Breast epithelium (tissue), 4 donors: Measurements from ENCODE around the gene RAB19. TPM values are rescaled to one million over a fixed set of nuclear protein-coding genes. Genes with fewer than 3 reads are reported as not detected.

Source experiments
- DNase-seq, 2 donors: peaks; one replicate each; pipeline ENCODE4 v3.0.0-alpha.2; 2019; ENCODE audit warnings: low spot score in 2 of 2
- H3K27ac ChIP-seq, 2 donors: fragments of 200-600 bp; sonication (generic) in 1 of 2; one replicate each; pipeline ENCODE4 v1.5.1; 2016 to 2019; ENCODE audit warnings: mild to moderate bottlenecking in 1 of 2
- H3K27me3 ChIP-seq, 2 donors: fragments of 200-600 bp; sonication (generic) in 1 of 2; one replicate each; pipeline versions ENCODE4 v1.5.1 to v1.6.0; 2017 to 2019; ENCODE audit warnings: control low read depth in 1 of 2, mild to moderate bottlenecking in 1 of 2
- H3K36me3 ChIP-seq: fragments of 200-600 bp; one replicate; pipeline ENCODE4 v1.5.1; 2019
- H3K4me1 ChIP-seq, 2 donors: fragments of 200-600 bp; sonication (generic); one replicate each; pipeline ENCODE4 v1.5.1; 2016 to 2019; ENCODE audit warnings: control low read depth in 1 of 2
- H3K4me3 ChIP-seq, 3 donors: fragments of 200-600 bp; sonication (generic); 1 replicate in 2 of 3; 2 replicates in 1 of 3; pipeline ENCODE4 v1.5.1; 2016 to 2019; ENCODE audit warnings: mild to moderate bottlenecking in 3 of 3, moderate library complexity in 2 of 3
- H3K9me3 ChIP-seq, 2 donors: fragments of 200-600 bp; sonication (generic) in 1 of 2; one replicate each; pipeline ENCODE4 v1.5.1; 2016 to 2019; ENCODE audit warnings: control low read depth in 1 of 2
- POLR2A ChIP-seq: fragments of 450-650 bp; IDR thresholded peaks from one replicate; pipeline ENCODE4 v1.6.1; 2016; ENCODE audit warnings: antibody characterized with exemption, mild to moderate bottlenecking, moderate library complexity
- POLR2AphosphoS5 ChIP-seq, 3 donors: sonication (generic); formaldehyde crosslinking; IDR thresholded peaks; one replicate each; pipeline ENCODE4 v1.6.1; 2017; ENCODE audit warnings: antibody characterized with exemption in 3 of 3
- intact Hi-C: fragments of 100-400 bp; cut with DNase I; formaldehyde crosslinking; loops from one replicate; pipeline ENCODE4 v1.15.1; 2023; ENCODE audit warnings: low total_unique reads
- total RNA-seq, 3 donors: library from RNA; depleted of rRNA; stranded (reverse); fragments of >200 nt; gene quantifications; one replicate each; pipeline ENCODE4 v1.1.0, GENCODE V29; 2016
- TF ChIP-seq, protein P1 (sequence below), 3 donors: fragments of 450-650 bp; IDR thresholded peaks; one replicate each; pipeline ENCODE4 v1.5.1; 2016 to 2017; ENCODE audit warnings: antibody characterized with exemption in 3 of 3, mild to moderate bottlenecking in 3 of 3, moderate library complexity in 3 of 3

RAB19 gene
- total RNA-seq, 3 donors from 2014 or later: 2.3 to 4.2 TPM; not detected in 1

DNA sequence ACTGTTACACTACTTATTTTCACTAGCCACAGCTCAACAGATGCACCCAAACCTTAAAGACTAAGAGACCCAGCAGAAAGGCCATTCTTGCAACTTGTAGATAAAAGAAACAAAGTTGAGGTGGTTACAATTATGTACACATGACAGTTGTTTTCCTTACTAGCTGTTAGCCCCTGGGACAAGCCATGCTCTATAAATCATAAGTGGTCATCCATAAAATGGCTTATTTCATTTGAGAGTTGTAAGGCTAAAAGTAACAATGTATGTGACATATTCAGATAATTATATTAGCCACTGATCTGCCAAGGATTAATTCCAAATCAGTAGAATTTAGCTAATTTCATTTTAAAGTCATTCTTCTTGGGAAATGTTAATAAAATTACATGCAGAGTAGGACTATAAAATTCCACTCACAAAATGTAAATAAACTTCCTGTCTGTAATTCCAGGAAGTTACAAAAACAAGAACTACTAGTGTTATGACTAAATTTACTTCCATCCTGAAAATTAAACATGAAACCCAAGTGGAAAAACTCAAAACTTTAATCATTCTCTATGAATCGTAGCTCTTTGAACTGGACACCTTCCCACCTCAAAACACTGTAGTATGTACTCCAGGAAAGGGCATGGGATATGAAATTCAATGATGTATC lies 18.8 kb upstream of the RAB19 start:
- no peaks in the 10 kb centered on the region for H3K4me1 ChIP-seq
- no peak overlapping the region for H3K4me3 ChIP-seq
- H3K36me3 ChIP-seq: peaks cover 4% of the 10 kb centered on the region
- no peak for TF ChIP-seq POLR2A
- TF ChIP-seq, protein P1, sequence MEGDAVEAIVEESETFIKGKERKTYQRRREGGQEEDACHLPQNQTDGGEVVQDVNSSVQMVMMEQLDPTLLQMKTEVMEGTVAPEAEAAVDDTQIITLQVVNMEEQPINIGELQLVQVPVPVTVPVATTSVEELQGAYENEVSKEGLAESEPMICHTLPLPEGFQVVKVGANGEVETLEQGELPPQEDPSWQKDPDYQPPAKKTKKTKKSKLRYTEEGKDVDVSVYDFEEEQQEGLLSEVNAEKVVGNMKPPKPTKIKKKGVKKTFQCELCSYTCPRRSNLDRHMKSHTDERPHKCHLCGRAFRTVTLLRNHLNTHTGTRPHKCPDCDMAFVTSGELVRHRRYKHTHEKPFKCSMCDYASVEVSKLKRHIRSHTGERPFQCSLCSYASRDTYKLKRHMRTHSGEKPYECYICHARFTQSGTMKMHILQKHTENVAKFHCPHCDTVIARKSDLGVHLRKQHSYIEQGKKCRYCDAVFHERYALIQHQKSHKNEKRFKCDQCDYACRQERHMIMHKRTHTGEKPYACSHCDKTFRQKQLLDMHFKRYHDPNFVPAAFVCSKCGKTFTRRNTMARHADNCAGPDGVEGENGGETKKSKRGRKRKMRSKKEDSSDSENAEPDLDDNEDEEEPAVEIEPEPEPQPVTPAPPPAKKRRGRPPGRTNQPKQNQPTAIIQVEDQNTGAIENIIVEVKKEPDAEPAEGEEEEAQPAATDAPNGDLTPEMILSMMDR (IDR thresholded peaks at IDR 0.05): no peak
- TF ChIP-seq POLR2AphosphoS5 (IDR thresholded peaks at IDR 0.05): no peak
- intact Hi-C loops: no loop called here
- no peaks in the 10 kb centered on the region for H3K9me3 ChIP-seq
- no peak for DNase-seq
- no peaks in the 10 kb centered on the region for H3K27me3 ChIP-seq
- H3K27ac ChIP-seq: no peak overlapping the region

DNA sequence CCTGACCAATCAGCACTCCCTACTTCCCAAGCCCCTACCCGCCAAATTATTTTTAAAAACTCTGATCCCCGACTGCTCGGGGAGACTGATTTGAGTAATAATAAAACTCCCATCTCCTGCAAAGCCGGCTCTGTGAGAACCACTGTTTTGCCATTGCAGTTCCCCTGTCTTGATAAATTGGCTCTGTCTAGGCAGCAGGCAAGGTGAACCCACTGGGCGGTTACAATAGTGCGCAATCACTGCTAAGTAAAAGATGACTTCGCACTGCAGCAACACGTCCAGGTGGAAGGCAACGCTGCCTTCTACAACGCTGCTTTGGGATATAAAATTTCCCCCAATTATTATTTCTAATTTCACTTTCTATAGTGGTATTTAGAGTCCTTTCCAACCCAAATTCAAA lies 14.4 kb upstream of the RAB19 start:
- Histone ChIP-seq H3K4me3 (no peak overlapping the region), H3K27me3 (no peaks in the 10 kb centered on the region), H3K9me3 (no peaks in the 10 kb centered on the region), H3K4me1 (no peaks in the 10 kb centered on the region), H3K36me3 (no peaks in the 10 kb centered on the region), H3K27ac (no peak overlapping the region)
- TF ChIP-seq, protein P1 (IDR thresholded peaks at IDR 0.05): no peak
- no peak for TF ChIP-seq POLR2A
- no peak for TF ChIP-seq POLR2AphosphoS5 (IDR thresholded peaks at IDR 0.05)
- intact Hi-C loops: no loop called here
- DNase-seq: no peak

DNA sequence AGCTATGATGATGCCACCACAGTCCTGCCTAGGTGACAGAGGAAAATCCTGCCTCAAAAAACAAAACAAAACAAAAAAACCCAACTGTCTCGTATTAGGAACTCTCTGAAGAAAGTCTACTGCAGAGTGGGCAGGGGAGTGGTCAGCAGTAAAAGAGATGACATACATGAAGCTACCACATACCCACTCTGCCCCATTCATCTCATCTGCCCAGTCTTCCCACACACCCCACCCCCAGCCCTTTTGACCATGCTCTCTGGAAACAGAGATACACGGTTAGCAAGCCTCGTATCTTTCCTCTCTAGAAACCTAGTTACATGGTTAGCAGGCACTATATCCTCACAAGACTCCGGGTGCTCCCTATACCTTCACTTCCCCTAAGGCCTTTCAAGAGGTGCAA lies 13.8 kb upstream of the RAB19 start:
- intact Hi-C loops: no loop called here
- Histone ChIP-seq H3K4me1 (no peaks in the 10 kb centered on the region), H3K36me3 (no peaks in the 10 kb centered on the region), H3K4me3 (no peak overlapping the region), H3K9me3 (no peaks in the 10 kb centered on the region), H3K27ac (no peak overlapping the region), H3K27me3 (no peaks in the 10 kb centered on the region)
- DNase-seq: no peak
- TF ChIP-seq POLR2AphosphoS5 (IDR thresholded peaks at IDR 0.05) (no peak), POLR2A (no peak)
- TF ChIP-seq, protein P1 (IDR thresholded peaks at IDR 0.05): no peak

DNA sequence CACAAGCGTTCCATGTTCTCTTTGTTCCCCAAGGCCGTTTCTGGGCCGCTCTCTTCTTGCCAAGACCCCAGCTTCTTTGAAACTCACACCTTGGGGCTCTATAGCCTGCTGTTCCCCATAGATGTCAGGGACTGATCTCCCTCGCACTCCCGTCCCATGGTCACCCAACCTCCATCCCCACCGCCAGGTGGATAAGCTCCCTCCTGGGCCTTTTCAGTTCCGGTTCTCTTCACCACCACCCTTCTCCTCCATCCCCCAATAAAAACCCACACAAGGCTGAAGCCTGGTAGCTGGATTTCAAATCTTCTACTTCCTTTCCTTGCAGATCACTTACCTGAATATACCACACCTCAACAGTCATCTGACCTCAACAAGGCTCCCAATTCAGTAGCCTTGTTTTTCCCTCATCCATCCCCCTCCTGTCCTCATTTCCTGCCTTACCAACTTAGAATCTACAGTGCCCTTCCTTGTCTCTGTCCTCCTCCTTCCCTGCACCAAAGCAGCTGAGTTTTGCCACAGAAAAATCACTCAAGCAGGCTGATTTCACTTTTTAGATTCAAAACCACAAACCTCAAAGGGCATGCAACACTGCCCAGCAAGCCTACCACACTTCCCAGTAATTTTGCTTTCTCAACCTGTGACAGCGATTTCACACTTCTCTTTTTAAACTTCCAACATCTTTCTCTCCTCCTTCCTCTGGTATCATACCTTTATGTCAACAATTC lies 13.2 kb upstream of the RAB19 start:
- H3K9me3 ChIP-seq: no peaks in the 10 kb centered on the region
- H3K4me1 ChIP-seq: no peaks in the 10 kb centered on the region
- H3K4me3 ChIP-seq: no peak overlapping the region
- no peak overlapping the region for H3K27ac ChIP-seq
- no peak for DNase-seq
- no peaks in the 10 kb centered on the region for H3K27me3 ChIP-seq
- H3K36me3 ChIP-seq: no peaks in the 10 kb centered on the region
- intact Hi-C loops: no loop called here
- TF ChIP-seq POLR2AphosphoS5 (IDR thresholded peaks at IDR 0.05) (no peak), POLR2A (no peak)
- TF ChIP-seq, protein P1 (IDR thresholded peaks at IDR 0.05): no peak

DNA sequence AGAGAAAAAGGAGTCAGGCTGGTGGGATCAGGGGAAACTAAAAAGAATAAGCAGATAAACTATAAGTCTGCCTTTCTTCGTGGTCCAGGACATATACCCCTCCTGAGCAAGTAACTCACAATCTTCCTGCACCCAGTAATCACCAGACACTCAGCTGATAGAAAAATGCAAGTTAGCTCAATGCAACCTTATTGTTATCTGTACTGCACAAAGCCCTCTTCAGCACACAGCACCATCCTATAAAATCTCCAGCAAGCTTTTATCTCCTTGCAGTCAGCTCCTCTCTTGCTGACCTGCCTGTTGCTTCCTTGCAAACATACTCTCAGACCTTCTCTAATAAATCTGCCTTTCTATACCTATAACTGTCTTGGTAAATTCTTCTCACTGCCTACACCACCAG lies 12.2 kb upstream of the RAB19 start:
- Histone ChIP-seq H3K4me3 (no peak overlapping the region), H3K36me3 (no peaks in the 10 kb centered on the region), H3K4me1 (no peaks in the 10 kb centered on the region), H3K9me3 (no peaks in the 10 kb centered on the region), H3K27ac (no peak overlapping the region), H3K27me3 (no peaks in the 10 kb centered on the region)
- TF ChIP-seq, protein P1 (IDR thresholded peaks at IDR 0.05): no peak
- TF ChIP-seq POLR2AphosphoS5 (IDR thresholded peaks at IDR 0.05) (no peak), POLR2A (no peak)
- DNase-seq: no peak
- intact Hi-C loops: loop anchor here (2.0 kb wide), 1 partner anchor 55 kb away; no protein-coding TSS in a partner anchor
